K562 (cell line): Measurements from ENCODE around the gene SLC2A10. TPM values are rescaled to one million over a fixed set of nuclear protein-coding genes. Genes with fewer than 3 reads are reported as not detected.

Experiments
- BRD4 ChIP-seq: fragments of 200-600 bp; sonication (generic); IDR thresholded peaks from 2 replicates; pipeline ENCODE4 v1.6.1; 2017; ENCODE audit warnings: inconsistent platforms
- CBFB ChIP-seq: sonication (generic); formaldehyde crosslinking; IDR thresholded peaks from 2 replicates; pipeline ENCODE4 v1.4.0; 2020; ENCODE audit warnings: mild to moderate bottlenecking, missing genetic modification reagents
- E2F3 ChIP-seq: fragments of 250-450 bp; sonication (Bioruptor Pico); IDR thresholded peaks from 2 replicates; pipeline ENCODE4 v1.4.0; 2020; ENCODE audit warnings: mild to moderate bottlenecking
- GTF2A2 ChIP-seq: IDR thresholded peaks from 2 replicates; pipeline ENCODE4 v1.6.1; 2016; ENCODE audit warnings: mild to moderate bottlenecking, missing genetic modification characterization, missing compliant biosample characterization
- HSF4 ChIP-seq: fragments of 250-450 bp; sonication (Bioruptor Pico); IDR thresholded peaks from 2 replicates; pipeline ENCODE4 v2.1.2; 2022; ENCODE audit warnings: mild to moderate bottlenecking, moderate library complexity, borderline replicate concordance
- L3MBTL2 ChIP-seq: fragments of 450-650 bp; IDR thresholded peaks from 2 replicates; pipeline ENCODE4 v1.6.1; 2016; ENCODE audit warnings: mild to moderate bottlenecking, moderate library complexity
- PCBP1 ChIP-seq: fragments of 200-400 bp; formaldehyde crosslinking; IDR thresholded peaks from 2 replicates; pipeline ENCODE4 v1.6.1; 2018; ENCODE audit warnings: mild to moderate bottlenecking, low read depth, low read length; ENCODE audit not compliant: poor library complexity, severe bottlenecking
- RBM34 ChIP-seq: fragments of 200-400 bp; formaldehyde crosslinking; IDR thresholded peaks from 2 replicates; pipeline ENCODE4 v1.6.1; 2018; ENCODE audit warnings: low read length, borderline replicate concordance; ENCODE audit not compliant: insufficient read depth
- YY1 ChIP-seq, 3 experiments: IDR thresholded peaks; 2 replicates each; pipeline ENCODE4 v1.6.1; 2011; ENCODE audit warnings: low read length in 2 of 3, mild to moderate bottlenecking in 2 of 3, moderate library complexity in 2 of 3, borderline replicate concordance in 1 of 3, control low read depth in 1 of 3, low read depth in 1 of 3; ENCODE audit not compliant: insufficient read depth in 3 of 3, insufficient replicate concordance in 2 of 3, control insufficient read depth in 1 of 3, insufficient read length in 1 of 3; ENCODE audit errors: extremely low read depth in 1 of 3
- ZNF24 ChIP-seq: fragments of 450-650 bp; IDR thresholded peaks from 2 replicates; pipeline ENCODE4 v1.6.1; 2016
- polyA plus RNA-seq, 8 experiments: library from polyadenylated mRNA; depleted of rRNA in 4 of 8; stranded (reverse) in 5 of 8; unstranded in 3 of 8; fragments of >200 nt; fragmentation: Nextera tagmentation in 2 of 8; fragmentation: Illumina TruSeq in 1 of 8; extraction: Ambion mirVana in 2 of 8; extraction: Trizol in 1 of 8; gene quantifications; 2 replicates each; pipeline versions ENCODE4 v1.2.1 to v1.2.3, GENCODE V29; 2011 to 2014; ENCODE audit warnings: inconsistent platforms in 1 of 8, missing spikeins in 1 of 8
- total RNA-seq, 7 experiments: library from RNA; depleted of rRNA in 6 of 7; stranded (reverse); fragments of >200 nt in 6 of 7; fragmentation: Illumina TruSeq in 2 of 7; extraction: Trizol in 2 of 7; gene quantifications; 2 replicates each; pipeline versions ENCODE4 v1.2.1 to v1.2.3, GENCODE V29; 2011 to 2021; ENCODE audit warnings: low replicate concordance in 1 of 7
- TF ChIP-seq, protein P1 (sequence below), 2 experiments: fragments of 450-650 bp; IDR thresholded peaks; 2 replicates each; pipeline ENCODE4 v1.6.1; 2016
- TF ChIP-seq, protein P2 (sequence below), 2 experiments: fragments of 450-650 bp; conservative IDR thresholded peaks; 2 replicates each; pipeline ENCODE4 v1.6.1; 2017; ENCODE audit warnings: mild to moderate bottlenecking in 2 of 2, moderate library complexity in 2 of 2
- TF ChIP-seq, protein P3 (sequence below): fragments of 250-450 bp; sonication (Bioruptor Pico); IDR thresholded peaks from 2 replicates; pipeline ENCODE4 v1.5.0; 2022; ENCODE audit warnings: mild to moderate bottlenecking

The SLC2A10 gene
- total and polyA plus RNA-seq, 9 of the 15 experiments (the other 6 are each of a cell fraction or from before 2014, with no cell fraction given), result 0.01 to 1.8 (median 0.10) TPM

DNA sequence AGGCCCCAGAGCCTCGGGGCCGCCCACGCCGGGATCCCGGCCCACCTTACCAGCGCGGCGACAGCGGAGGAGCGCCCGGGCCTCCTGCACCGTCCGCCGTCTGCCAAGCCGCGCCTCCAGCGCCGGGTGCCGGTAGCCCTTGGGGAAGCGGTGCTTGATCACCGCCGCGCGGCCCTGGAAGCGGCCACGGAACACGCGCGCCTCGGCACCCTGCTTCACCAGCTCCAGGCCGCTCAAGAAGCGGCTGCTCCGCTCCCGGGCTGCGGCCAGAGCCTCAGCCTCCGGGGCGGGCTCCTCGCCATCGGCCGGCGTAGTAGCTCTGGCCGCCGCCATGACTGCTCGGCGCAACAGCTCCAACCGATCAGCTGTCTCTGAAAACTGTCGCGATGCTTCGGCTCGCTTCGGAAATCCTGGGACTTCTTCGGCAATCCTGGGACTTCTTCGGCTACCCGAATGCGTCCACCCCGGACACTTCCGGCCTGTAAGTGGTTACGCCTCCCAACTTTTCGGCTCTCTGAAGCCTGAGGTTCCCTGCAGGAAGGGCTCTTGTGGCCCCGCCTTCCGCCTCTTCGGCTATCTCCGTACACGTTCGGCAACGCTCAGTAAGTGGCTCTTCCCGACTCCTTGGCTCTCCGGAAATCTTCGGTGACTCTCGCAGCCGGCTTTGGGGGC, 20.2 kb upstream of the SLC2A10 start, which contains the start of gene TP53RK (continued):
- TF ChIP-seq, protein P1, sequence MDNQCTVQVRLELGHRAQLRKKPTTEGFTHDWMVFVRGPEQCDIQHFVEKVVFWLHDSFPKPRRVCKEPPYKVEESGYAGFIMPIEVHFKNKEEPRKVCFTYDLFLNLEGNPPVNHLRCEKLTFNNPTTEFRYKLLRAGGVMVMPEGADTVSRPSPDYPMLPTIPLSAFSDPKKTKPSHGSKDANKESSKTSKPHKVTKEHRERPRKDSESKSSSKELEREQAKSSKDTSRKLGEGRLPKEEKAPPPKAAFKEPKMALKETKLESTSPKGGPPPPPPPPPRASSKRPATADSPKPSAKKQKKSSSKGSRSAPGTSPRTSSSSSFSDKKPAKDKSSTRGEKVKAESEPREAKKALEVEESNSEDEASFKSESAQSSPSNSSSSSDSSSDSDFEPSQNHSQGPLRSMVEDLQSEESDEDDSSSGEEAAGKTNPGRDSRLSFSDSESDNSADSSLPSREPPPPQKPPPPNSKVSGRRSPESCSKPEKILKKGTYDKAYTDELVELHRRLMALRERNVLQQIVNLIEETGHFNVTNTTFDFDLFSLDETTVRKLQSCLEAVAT (IDR thresholded peaks at IDR 0.05), result peak in 1 of 2 experiments; percentile 79; a peak in 2 of 4 replicates
- TF ChIP-seq, protein P2, sequence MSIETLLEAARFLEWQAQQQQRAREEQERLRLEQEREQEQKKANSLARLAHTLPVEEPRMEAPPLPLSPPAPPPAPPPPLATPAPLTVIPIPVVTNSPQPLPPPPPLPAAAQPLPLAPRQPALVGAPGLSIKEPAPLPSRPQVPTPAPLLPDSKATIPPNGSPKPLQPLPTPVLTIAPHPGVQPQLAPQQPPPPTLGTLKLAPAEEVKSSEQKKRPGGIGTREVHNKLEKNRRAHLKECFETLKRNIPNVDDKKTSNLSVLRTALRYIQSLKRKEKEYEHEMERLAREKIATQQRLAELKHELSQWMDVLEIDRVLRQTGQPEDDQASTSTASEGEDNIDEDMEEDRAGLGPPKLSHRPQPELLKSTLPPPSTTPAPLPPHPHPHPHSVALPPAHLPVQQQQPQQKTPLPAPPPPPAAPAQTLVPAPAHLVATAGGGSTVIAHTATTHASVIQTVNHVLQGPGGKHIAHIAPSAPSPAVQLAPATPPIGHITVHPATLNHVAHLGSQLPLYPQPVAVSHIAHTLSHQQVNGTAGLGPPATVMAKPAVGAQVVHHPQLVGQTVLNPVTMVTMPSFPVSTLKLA (conservative IDR thresholded peaks at IDR 0.05), result peak in 1 of 2 experiments; percentile 82; a peak in 2 of 4 replicates
- TF ChIP-seq RBM34, result 0 out of 2 replicates have a peak, but pooled peaks have one; percentile 53
- peak; percentile 66 for TF ChIP-seq PCBP1
- TF ChIP-seq ZNF24, result 0 out of 2 replicates have a peak, but pooled peaks have one; percentile 14
- peak; percentile 82 to 98 (median 92) for TF ChIP-seq YY1 (IDR thresholded peaks at IDR 0.05; ENCODE audit: borderline replicate concordance in 1 of 3, control insufficient read depth in 1 of 3, extremely low read depth in 1 of 3, insufficient read depth in 3 of 3, insufficient read length in 1 of 3, insufficient replicate concordance in 2 of 3, low read depth in 1 of 3, low read length in 2 of 3)
- peak; percentile 57; the same call in 1 of the 2 replicates for TF ChIP-seq BRD4
- no peak for TF ChIP-seq E2F3 (CRISPR knock-in tag)
- peak; percentile 42 for TF ChIP-seq L3MBTL2
- no peak for TF ChIP-seq GTF2A2 (tag)
- TF ChIP-seq, protein P3, sequence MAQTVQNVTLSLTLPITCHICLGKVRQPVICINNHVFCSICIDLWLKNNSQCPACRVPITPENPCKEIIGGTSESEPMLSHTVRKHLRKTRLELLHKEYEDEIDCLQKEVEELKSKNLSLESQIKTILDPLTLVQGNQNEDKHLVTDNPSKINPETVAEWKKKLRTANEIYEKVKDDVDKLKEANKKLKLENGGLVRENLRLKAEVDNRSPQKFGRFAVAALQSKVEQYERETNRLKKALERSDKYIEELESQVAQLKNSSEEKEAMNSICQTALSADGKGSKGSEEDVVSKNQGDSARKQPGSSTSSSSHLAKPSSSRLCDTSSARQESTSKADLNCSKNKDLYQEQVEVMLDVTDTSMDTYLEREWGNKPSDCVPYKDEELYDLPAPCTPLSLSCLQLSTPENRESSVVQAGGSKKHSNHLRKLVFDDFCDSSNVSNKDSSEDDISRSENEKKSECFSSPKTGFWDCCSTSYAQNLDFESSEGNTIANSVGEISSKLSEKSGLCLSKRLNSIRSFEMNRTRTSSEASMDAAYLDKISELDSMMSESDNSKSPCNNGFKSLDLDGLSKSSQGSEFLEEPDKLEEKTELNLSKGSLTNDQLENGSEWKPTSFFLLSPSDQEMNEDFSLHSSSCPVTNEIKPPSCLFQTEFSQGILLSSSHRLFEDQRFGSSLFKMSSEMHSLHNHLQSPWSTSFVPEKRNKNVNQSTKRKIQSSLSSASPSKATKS, result no peak
- TF ChIP-seq CBFB (CRISPR knock-in tag), result no peak
- TF ChIP-seq HSF4 (CRISPR knock-in tag), result no peak
